ENCODE data around the gene VPS29. TPM values are rescaled to one million over a fixed set of nuclear protein-coding genes. Genes with fewer than 3 reads are reported as not detected.

VPS29 gene
- total RNA-seq, 2 donors from 2014 or later = 87.7 to 89.4 TPM

- no peak overlapping the region for H3K4me3 Mint-ChIP-seq
- peaks cover 8% of the 10 kb centered on the region for H3K4me1 Mint-ChIP-seq
- TF ChIP-seq CTCF (conservative IDR thresholded peaks at IDR 0.05) = no peak
- no peaks in the 10 kb centered on the region for H3K9me3 Mint-ChIP-seq
- no peak overlapping the region for H3K27ac Mint-ChIP-seq
- H3K4me3 ChIP-seq (ENCODE audit: low read length) = no peak overlapping the region
- no peak overlapping the region for H3K27ac ChIP-seq (ENCODE audit: low read depth, low read length)
- DNase-seq = no peak
- H3K36me3 ChIP-seq (ENCODE audit: control insufficient read depth, insufficient read depth, low read length) = peaks cover 20% of the 10 kb centered on the region
- no peaks in the 10 kb centered on the region for H3K27me3 ChIP-seq (ENCODE audit: control insufficient read depth, insufficient read depth, low read length, poor library complexity, severe bottlenecking)
- no peaks in the 10 kb centered on the region for H3K9me3 ChIP-seq (ENCODE audit: control insufficient read depth, low read length)
- 90 to 100% methylated on average over 4 to 7 of the region's 7 CpGs for WGBS, 2 experiments (ENCODE audit: insufficient coverage in 1 of 2, insufficient read length in 1 of 2)
- H3K27me3 Mint-ChIP-seq (ENCODE audit: insufficient read depth) = no peaks in the 10 kb centered on the region
- peaks cover 33% of the 10 kb centered on the region for H3K36me3 Mint-ChIP-seq (ENCODE audit: low read depth)
- H3K4me1 ChIP-seq (ENCODE audit: control insufficient read depth, insufficient read depth, low read length) = peaks cover 7% of the 10 kb centered on the region
- no peak overlapping the region for H3K9ac ChIP-seq (ENCODE audit: extremely low read depth, low read length, poor library complexity, severe bottlenecking)
These were observed 46.8 kb upstream of the VPS29 start for GRCh38 chr12:110548678-110549077.

DNA sequence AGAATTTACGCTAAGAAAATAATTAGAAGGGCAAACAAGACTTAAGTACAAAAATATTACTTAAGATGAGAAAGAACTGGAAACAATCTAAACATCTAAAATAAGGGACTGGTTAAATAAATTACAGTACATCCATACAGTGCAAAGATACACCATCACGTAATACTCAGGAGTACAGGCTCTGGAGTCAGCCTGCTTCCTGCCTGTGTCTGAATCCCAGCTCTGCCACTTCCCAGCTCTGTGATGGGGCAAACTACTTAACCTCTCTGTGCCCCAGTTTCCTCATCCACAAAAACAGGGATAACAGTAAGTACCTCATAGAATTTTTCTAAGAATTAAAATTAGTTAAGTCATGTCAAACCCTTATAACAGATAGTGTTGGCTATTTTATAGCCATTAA is 45.2 kb upstream of the VPS29 start:
- DNase-seq = peak; percentile 5
- H3K27me3 ChIP-seq (ENCODE audit: control insufficient read depth, insufficient read depth, low read length, poor library complexity, severe bottlenecking) = no peaks in the 10 kb centered on the region
- H3K27ac Mint-ChIP-seq = no peak overlapping the region
- peaks cover 7% of the 10 kb centered on the region for H3K4me1 ChIP-seq (ENCODE audit: control insufficient read depth, insufficient read depth, low read length)
- WGBS, 2 experiments (ENCODE audit: insufficient coverage in 1 of 2, insufficient read length in 1 of 2) = 90% methylated on average over 2 of the region's 2 CpGs; no CpG with 5 or more reads in 1 of the 2 experiments
- H3K4me1 Mint-ChIP-seq = peaks cover 20% of the 10 kb centered on the region
- H3K9me3 ChIP-seq (ENCODE audit: control insufficient read depth, low read length) = no peaks in the 10 kb centered on the region
- no peaks in the 10 kb centered on the region for H3K9me3 Mint-ChIP-seq
- peaks cover 42% of the 10 kb centered on the region for H3K36me3 Mint-ChIP-seq (ENCODE audit: low read depth)
- no peak for TF ChIP-seq CTCF (conservative IDR thresholded peaks at IDR 0.05)
- H3K27me3 Mint-ChIP-seq (ENCODE audit: insufficient read depth) = no peaks in the 10 kb centered on the region
- no peak overlapping the region for H3K27ac ChIP-seq (ENCODE audit: low read depth, low read length)
- H3K4me3 ChIP-seq (ENCODE audit: low read length) = no peak overlapping the region
- no peak overlapping the region for H3K9ac ChIP-seq (ENCODE audit: extremely low read depth, low read length, poor library complexity, severe bottlenecking)
- no peak overlapping the region for H3K4me3 Mint-ChIP-seq
- peaks cover 24% of the 10 kb centered on the region for H3K36me3 ChIP-seq (ENCODE audit: control insufficient read depth, insufficient read depth, low read length)

GRCh38 chr12:110546339-110546738 is 44.4 kb upstream of the VPS29 start:
- Histone ChIP-seq H3K36me3 (ENCODE audit: control insufficient read depth, insufficient read depth, low read length) (peaks cover 27% of the 10 kb centered on the region), H3K9ac (ENCODE audit: extremely low read depth, low read length, poor library complexity, severe bottlenecking) (no peak overlapping the region), H3K9me3 (ENCODE audit: control insufficient read depth, low read length) (no peaks in the 10 kb centered on the region), H3K4me1 (ENCODE audit: control insufficient read depth, insufficient read depth, low read length) (peaks cover 7% of the 10 kb centered on the region), H3K4me3 (ENCODE audit: low read length) (no peak overlapping the region), H3K27ac (ENCODE audit: low read depth, low read length) (no peak overlapping the region), H3K27me3 (ENCODE audit: control insufficient read depth, insufficient read depth, low read length, poor library complexity, severe bottlenecking) (no peaks in the 10 kb centered on the region)
- H3K27me3 Mint-ChIP-seq (ENCODE audit: insufficient read depth) = no peaks in the 10 kb centered on the region
- 89 to 100% methylated on average over 1 to 3 of the region's 3 CpGs for WGBS, 2 experiments (ENCODE audit: insufficient coverage in 1 of 2, insufficient read length in 1 of 2)
- H3K4me3 Mint-ChIP-seq = no peak overlapping the region
- no peaks in the 10 kb centered on the region for H3K9me3 Mint-ChIP-seq
- TF ChIP-seq CTCF (conservative IDR thresholded peaks at IDR 0.05) = no peak
- DNase-seq = peak; percentile 30
- peaks cover 39% of the 10 kb centered on the region for H3K36me3 Mint-ChIP-seq (ENCODE audit: low read depth)
- peaks cover 20% of the 10 kb centered on the region for H3K4me1 Mint-ChIP-seq
- H3K27ac Mint-ChIP-seq = no peak overlapping the region
